Measurements from ENCODE around the gene KHDC4.
"Not testable (repeated sequence)": the region's sequence is repeated elsewhere in the genome, so short reads cannot be mapped to it uniquely, and the experiment has no call there.

Gene KHDC4

GRCh38 chr1:155897746-155898145, 36.5 kb downstream of the KHDC4 start:
- no peak for DNase-seq

- not testable (repeated sequence) for DNase-seq
Measured at GRCh38 chr1:155896476-155896875, 37.7 kb downstream of the KHDC4 start.

GRCh38 chr1:155895617-155896016, 38.6 kb downstream of the KHDC4 start:
- not testable (repeated sequence) for DNase-seq

GRCh38 chr1:155893389-155894142, 40.6 kb downstream of the KHDC4 start:
- no peak for DNase-seq

- no peak for DNase-seq
Measured at GRCh38 chr1:155892796-155893195, 41.4 kb downstream of the KHDC4 start.

GRCh38 chr1:155890251-155890650, 44.0 kb downstream of the KHDC4 start:
- no peak for DNase-seq

- DNase-seq, result no peak
Measured at GRCh38 chr1:155889566-155889965, 44.6 kb downstream of the KHDC4 start.

- no peak for DNase-seq
Measured at GRCh38 chr1:155888481-155888880, 45.7 kb downstream of the KHDC4 start.

- no peak for DNase-seq
Measured at GRCh38 chr1:155884982-155885381, 49.2 kb downstream of the KHDC4 start.

GRCh38 chr1:155884031-155884960, 49.9 kb downstream of the KHDC4 start:
- DNase-seq, result no peak

- no peak for DNase-seq
Measured at GRCh38 chr1:155882766-155883165, 51.4 kb downstream of the KHDC4 start.

GRCh38 chr1:155882235-155882634, 52.0 kb downstream of the KHDC4 start:
- no peak for DNase-seq

GRCh38 chr1:155880950-155881349, 53.3 kb downstream of the KHDC4 start:
- no peak for DNase-seq

- no peak for DNase-seq
Measured at GRCh38 chr1:155880251-155880650, 54.0 kb downstream of the KHDC4 start.

- no peak for DNase-seq
Measured at GRCh38 chr1:155877945-155878344, 56.3 kb downstream of the KHDC4 start.

GRCh38 chr1:155873860-155874259, 60.4 kb downstream of the KHDC4 start:
- DNase-seq, result no peak

- DNase-seq, result no peak
Measured at GRCh38 chr1:155872527-155872926, 61.7 kb downstream of the KHDC4 start.

- DNase-seq, result no peak
Measured at GRCh38 chr1:155871390-155871789, 62.8 kb downstream of the KHDC4 start.

GRCh38 chr1:155867766-155868165, 66.4 kb downstream of the KHDC4 start:
- no peak for DNase-seq

GRCh38 chr1:155864393-155864792, 69.8 kb downstream of the KHDC4 start:
- no peak for DNase-seq
